NK-92 treated with Interleukin-12 subunit alpha and Interleukin-12 subunit beta, amount 100 ng/mL, for 24 hours (cell line): Measurements from ENCODE around the gene SDF2L1.
"Not testable (repeated sequence)": the region's sequence is repeated elsewhere in the genome, so short reads cannot be mapped to it uniquely, and the experiment has no call there.

ENCODE experiments used
- DNase-seq: peaks from one replicate; lab custom pipeline; 2025; lab: John Stamatoyannopoulos, UW

Gene SDF2L1

GRCh38 chr22:21636629-21637218, 5.4 kb upstream of the SDF2L1 start:
- DNase-seq = no peak

- not testable (repeated sequence) for DNase-seq
These were observed 4.7 kb upstream of the SDF2L1 start for GRCh38 chr22:21637450-21637849.

GRCh38 chr22:21639359-21639758, 2.7 kb upstream of the SDF2L1 start:
- DNase-seq = no peak

- no peak for DNase-seq
These were observed 1.3 kb upstream of the SDF2L1 start for GRCh38 chr22:21640810-21641209.

- peak; percentile 14 for DNase-seq
These were observed 699 bp upstream of the SDF2L1 start for GRCh38 chr22:21641417-21641788.

GRCh38 chr22:21642584-21643448, 714 bp downstream of the SDF2L1 start:
- peak; percentile 36 for DNase-seq

GRCh38 chr22:21643533-21644357, 1.6 kb downstream of the SDF2L1 start:
- no peak for DNase-seq

GRCh38 chr22:21645513-21645912, 3.4 kb downstream of the SDF2L1 start:
- not testable (repeated sequence) for DNase-seq

GRCh38 chr22:21646608-21647590, 4.8 kb downstream of the SDF2L1 start:
- DNase-seq = no peak

- no peak for DNase-seq
These were observed 8.2 kb downstream of the SDF2L1 start for GRCh38 chr22:21650280-21650679.

- no peak for DNase-seq
These were observed 8.9 kb downstream of the SDF2L1 start for GRCh38 chr22:21650823-21651520.

- no peak for DNase-seq
These were observed 9.5 kb downstream of the SDF2L1 start for GRCh38 chr22:21651521-21652009.

- DNase-seq = peak; percentile 78
These were observed 10.0 kb downstream of the SDF2L1 start for GRCh38 chr22:21652010-21652546.

- no peak for DNase-seq
These were observed 10.7 kb downstream of the SDF2L1 start for GRCh38 chr22:21652547-21653545.

GRCh38 chr22:21657020-21657359, 14.9 kb downstream of the SDF2L1 start:
- no peak for DNase-seq

GRCh38 chr22:21657360-21658032, 15.4 kb downstream of the SDF2L1 start:
- peak; percentile 36 for DNase-seq

GRCh38 chr22:21659864-21660525, 17.9 kb downstream of the SDF2L1 start:
- DNase-seq = no peak

- DNase-seq = no peak
These were observed 18.8 kb downstream of the SDF2L1 start for GRCh38 chr22:21660904-21661303.
